ACC112 (cell line): Measurements from ENCODE around the gene LARGE2.
A peak's percentile ranks its signal among the peaks of the same experiment; 100 is the strongest.

Experiments
- H2AFZ ChIP-seq: fragments of 200-600 bp; sonication (generic); one replicate; pipeline ENCODE4 v1.6.0; 2017; ENCODE audit warnings: antibody characterized with exemption, low read length; ENCODE audit not compliant: unreplicated experiment
- H3K27ac ChIP-seq: fragments of 200-600 bp; sonication (generic); 2 replicates; pipeline ENCODE4 v1.5.1; 2014; ENCODE audit warnings: low read depth, mild to moderate bottlenecking, antibody characterized with exemption, low read length, moderate library complexity
- H3K27me3 ChIP-seq: fragments of 200-600 bp; sonication (generic); 2 replicates; pipeline ENCODE4 v1.6.1; 2014; ENCODE audit warnings: mild to moderate bottlenecking, antibody characterized with exemption, low read length, moderate library complexity, mixed read lengths; ENCODE audit not compliant: insufficient read depth
- H3K36me3 ChIP-seq: fragments of 200-600 bp; sonication (generic); 2 replicates; pipeline ENCODE4 v1.6.1; 2016; ENCODE audit warnings: mild to moderate bottlenecking, antibody characterized with exemption, low read length, moderate library complexity, mixed read lengths; ENCODE audit not compliant: insufficient read depth
- H3K4me1 ChIP-seq: fragments of 200-600 bp; sonication (generic); one replicate; pipeline ENCODE4 v1.6.1; 2016; ENCODE audit warnings: low read length, mixed read lengths; ENCODE audit not compliant: insufficient read depth, unreplicated experiment, control insufficient read depth
- H3K4me3 ChIP-seq: fragments of 200-600 bp; sonication (generic); 2 replicates; pipeline ENCODE4 v1.5.1; 2014; ENCODE audit warnings: mild to moderate bottlenecking, low read depth, low read length
- H3K79me2 ChIP-seq: fragments of 200-600 bp; sonication (generic); one replicate; pipeline ENCODE4 v1.6.0; 2016; ENCODE audit warnings: low read length; ENCODE audit not compliant: control insufficient read depth, unreplicated experiment, insufficient read depth

The LARGE2 gene

GRCh38 chr11:45922425-45923082, at the start of gene LARGE2:
LARGE2 (plus strand) TSS chr11:45922656; CDS start chr11:45922883, 227 bp downstream.
- H3K27ac ChIP-seq: no peak within 1 kb of the TSS

GRCh38 chr11:45876401-45876800, 46.1 kb upstream of the LARGE2 start:
- Histone ChIP-seq H3K36me3 (peaks cover 3% of the 10 kb centered on the region; the same call in 1 of the 2 replicates), H3K4me1 (peaks cover 28% of the 10 kb centered on the region), H2AFZ (no peak overlapping the region), H3K79me2 (no peaks in the 10 kb centered on the region), H3K27me3 (no peaks in the 10 kb centered on the region), H3K4me3 (no peak overlapping the region), H3K27ac (no peak overlapping the region)

More at GRCh38 chr11:45922425-45923082, at the start of gene LARGE2:
- Histone ChIP-seq H3K4me1 (no peaks in the 10 kb centered on the region), H2AFZ (peak within 1 kb of the TSS; percentile 39), H3K27me3 (peaks cover 34% of the 10 kb centered on the region), H3K4me3 (no peak within 1 kb of the TSS; the same call in 1 of the 2 replicates), H3K79me2 (no peaks in the 10 kb centered on the region), H3K36me3 (no peaks in the 10 kb centered on the region)

GRCh38 chr11:45877221-45877620, 45.2 kb upstream of the LARGE2 start:
- no peak overlapping the region for H2AFZ ChIP-seq
- no peaks in the 10 kb centered on the region for H3K36me3 ChIP-seq
- no peaks in the 10 kb centered on the region for H3K27me3 ChIP-seq
- no peak overlapping the region for H3K27ac ChIP-seq
- peaks cover 35% of the 10 kb centered on the region for H3K4me1 ChIP-seq
- H3K4me3 ChIP-seq: no peak overlapping the region
- H3K79me2 ChIP-seq: no peaks in the 10 kb centered on the region

GRCh38 chr11:45877845-45878244, 44.6 kb upstream of the LARGE2 start:
- Histone ChIP-seq H3K79me2 (no peaks in the 10 kb centered on the region), H3K27ac (no peak overlapping the region), H3K4me1 (peaks cover 32% of the 10 kb centered on the region), H2AFZ (no peak overlapping the region), H3K27me3 (no peaks in the 10 kb centered on the region), H3K4me3 (no peak overlapping the region), H3K36me3 (no peaks in the 10 kb centered on the region)

- Histone ChIP-seq H3K79me2 (no peaks in the 10 kb centered on the region), H3K27ac (peak overlapping the region; percentile 17; the same call in 1 of the 2 replicates), H2AFZ (no peak overlapping the region), H3K4me3 (no peak overlapping the region), H3K27me3 (no peaks in the 10 kb centered on the region), H3K36me3 (no peaks in the 10 kb centered on the region), H3K4me1 (peaks cover 27% of the 10 kb centered on the region)
These were observed 42.4 kb upstream of the LARGE2 start for GRCh38 chr11:45879803-45880686.

GRCh38 chr11:45880772-45881570, 41.5 kb upstream of the LARGE2 start:
- Histone ChIP-seq H3K4me1 (peaks cover 27% of the 10 kb centered on the region), H3K27me3 (peaks cover 3% of the 10 kb centered on the region; the same call in 1 of the 2 replicates), H3K79me2 (no peaks in the 10 kb centered on the region), H3K36me3 (no peaks in the 10 kb centered on the region), H2AFZ (no peak overlapping the region), H3K27ac (no peak overlapping the region), H3K4me3 (no peak overlapping the region)

GRCh38 chr11:45881708-45882368, 40.6 kb upstream of the LARGE2 start:
- Histone ChIP-seq H3K4me1 (peaks cover 27% of the 10 kb centered on the region), H2AFZ (no peak overlapping the region), H3K27ac (no peak overlapping the region), H3K27me3 (peaks cover 6% of the 10 kb centered on the region; the same call in 1 of the 2 replicates), H3K36me3 (no peaks in the 10 kb centered on the region), H3K4me3 (no peak overlapping the region), H3K79me2 (no peaks in the 10 kb centered on the region)

- H3K36me3 ChIP-seq: no peaks in the 10 kb centered on the region
- H3K79me2 ChIP-seq: no peaks in the 10 kb centered on the region
- H3K27ac ChIP-seq: no peak overlapping the region
- no peak overlapping the region for H2AFZ ChIP-seq
- H3K4me3 ChIP-seq: no peak overlapping the region
- peaks cover 17% of the 10 kb centered on the region for H3K27me3 ChIP-seq
- H3K4me1 ChIP-seq: peaks cover 25% of the 10 kb centered on the region
These were observed 37.8 kb upstream of the LARGE2 start for GRCh38 chr11:45884596-45885185.

GRCh38 chr11:45885274-45885920, 37.1 kb upstream of the LARGE2 start, which contains the start of gene MAPK8IP1:
MAPK8IP1 (plus strand) TSS chr11:45885651; CDS start chr11:45885821, 170 bp downstream.
- H3K36me3 ChIP-seq: no peaks in the 10 kb centered on the region
- H3K4me1 ChIP-seq: peaks cover 18% of the 10 kb centered on the region
- H3K4me3 ChIP-seq: peak within 1 kb of the TSS; percentile 67
- peaks cover 17% of the 10 kb centered on the region for H3K27me3 ChIP-seq
- H2AFZ ChIP-seq: no peak within 1 kb of the TSS
- no peak within 1 kb of the TSS for H3K27ac ChIP-seq
- no peaks in the 10 kb centered on the region for H3K79me2 ChIP-seq
